ENCODE results near the gene DYNLT4. TPM values are rescaled to one million over a fixed set of nuclear protein-coding genes. Genes with fewer than 3 reads are reported as not detected.

DYNLT4 gene
- total and polyA plus RNA-seq, 2 of the 13 experiments (the other 11 are each of a cell fraction or from before 2014, with no cell fraction given), result 0.77 TPM; not detected in 1

GRCh38 chr1:44784094-44785028 lies 22.8 kb downstream of the DYNLT4 start (continued):
- TF ChIP-seq BCL3 (CRISPR knock-in tag; IDR thresholded peaks at IDR 0.05) (no peak), CEBPG (CRISPR knock-in tag; IDR thresholded peaks at IDR 0.05) (no peak), ZNF264 (CRISPR knock-in tag; IDR thresholded peaks at IDR 0.05) (no peak), ZNF75D (CRISPR knock-in tag; IDR thresholded peaks at IDR 0.05; ENCODE audit: borderline replicate concordance) (no peak), ZNF644 (CRISPR knock-in tag; IDR thresholded peaks at IDR 0.05; ENCODE audit: low read depth) (no peak), RFX1 (IDR thresholded peaks at IDR 0.05) (no peak), RFX3 (CRISPR knock-in tag; IDR thresholded peaks at IDR 0.05) (no peak), TOE1 (CRISPR knock-in tag; IDR thresholded peaks at IDR 0.05) (no peak), HDAC1 (CRISPR knock-in tag; IDR thresholded peaks at IDR 0.05) (peak; percentile 71; the same call in 1 of the 2 replicates), ZNF674 (CRISPR knock-in tag; IDR thresholded peaks at IDR 0.05; ENCODE audit: low read depth) (no peak), ARID3A (IDR thresholded peaks at IDR 0.05; ENCODE audit: low read depth, low read length) (no peak), MXD3 (CRISPR knock-in tag; IDR thresholded peaks at IDR 0.05) (peak; percentile 84), LBX2 (CRISPR knock-in tag; IDR thresholded peaks at IDR 0.05; ENCODE audit: borderline replicate concordance) (peak; percentile 71; the same call in 1 of the 2 replicates), RXRA (CRISPR knock-in tag; IDR thresholded peaks at IDR 0.05) (peak; percentile 17; the same call in 1 of the 2 replicates), ZNF580 (CRISPR knock-in tag; IDR thresholded peaks at IDR 0.05; ENCODE audit: borderline replicate concordance, low read depth) (peak; percentile 76; the same call in 1 of the 2 replicates), ARID2 (CRISPR knock-in tag; IDR thresholded peaks at IDR 0.05; ENCODE audit: borderline replicate concordance) (peak; percentile 76), ZFAT (CRISPR knock-in tag; conservative IDR thresholded peaks at IDR 0.05) (no peak), THAP9 (CRISPR knock-in tag; IDR thresholded peaks at IDR 0.05; ENCODE audit: borderline replicate concordance) (no peak), TBX3 (IDR thresholded peaks at IDR 0.05; ENCODE audit: borderline replicate concordance) (no peak), NFYC (CRISPR knock-in tag; IDR thresholded peaks at IDR 0.05) (no peak), ATF5 (CRISPR knock-in tag; IDR thresholded peaks at IDR 0.05; ENCODE audit: low read depth) (no peak)
